HepG2 (cell line): ENCODE data around the gene TMPRSS11E.

Source experiments
- CBX5 ChIP-seq: sonication (generic); formaldehyde crosslinking; IDR thresholded peaks from 2 replicates; pipeline ENCODE4 v1.4.0; 2020; ENCODE audit warnings: missing genetic modification reagents, borderline replicate concordance
- CC2D1A ChIP-seq: sonication (generic); formaldehyde crosslinking; IDR thresholded peaks from 2 replicates; pipeline ENCODE4 v1.8.1; 2023; ENCODE audit warnings: mild to moderate bottlenecking, missing genetic modification reagents
- CCDC6 ChIP-seq: sonication (generic); formaldehyde crosslinking; IDR thresholded peaks from 2 replicates; pipeline ENCODE4 v1.8.1; 2022; ENCODE audit warnings: mild to moderate bottlenecking, missing genetic modification reagents, moderate library complexity
- DMAP1 ChIP-seq: IDR thresholded peaks from 2 replicates; pipeline ENCODE4 v1.6.1; 2016
- EZH2 ChIP-seq: conservative IDR thresholded peaks from 2 replicates; pipeline ENCODE4 v1.6.1; 2012; ENCODE audit warnings: mild to moderate bottlenecking, low read depth, low read length, moderate library complexity
- FOXJ3 ChIP-seq: sonication (generic); formaldehyde crosslinking; IDR thresholded peaks from 2 replicates; pipeline ENCODE4 v1.4.0; 2020; ENCODE audit warnings: missing genetic modification reagents, mild to moderate bottlenecking, borderline replicate concordance
- JDP2 ChIP-seq: sonication (generic); formaldehyde crosslinking; IDR thresholded peaks from 2 replicates; pipeline ENCODE4 v1.8.1; 2022; ENCODE audit warnings: missing genetic modification reagents, borderline replicate concordance
- JUN ChIP-seq: sonication (generic); formaldehyde crosslinking; IDR thresholded peaks from 2 replicates; pipeline ENCODE4 v1.4.0; 2020; ENCODE audit warnings: mild to moderate bottlenecking, missing genetic modification reagents
- SUZ12 ChIP-seq: fragments of 150-350 bp; IDR thresholded peaks from 2 replicates; pipeline ENCODE4 v1.6.1; 2014; ENCODE audit warnings: low read depth, low read length
- TOE1 ChIP-seq: sonication (generic); formaldehyde crosslinking; IDR thresholded peaks from 2 replicates; pipeline ENCODE4 v1.4.0; 2020; ENCODE audit warnings: mild to moderate bottlenecking, missing genetic modification reagents
- ZFX ChIP-seq: sonication (generic); formaldehyde crosslinking; IDR thresholded peaks from 2 replicates; pipeline ENCODE4 v1.4.0; 2020; ENCODE audit warnings: mild to moderate bottlenecking, low read depth, missing genetic modification reagents, moderate library complexity
- ZNF780A ChIP-seq: sonication (generic); formaldehyde crosslinking; IDR thresholded peaks from 2 replicates; pipeline ENCODE4 v1.8.0; 2022; ENCODE audit warnings: mild to moderate bottlenecking, missing genetic modification reagents, moderate library complexity
- TF ChIP-seq, protein P1 (sequence below): sonication (generic); formaldehyde crosslinking; IDR thresholded peaks from 2 replicates; pipeline ENCODE4 v1.4.0; 2020; ENCODE audit warnings: missing genetic modification reagents, borderline replicate concordance
- TF ChIP-seq, protein P2 (sequence below): IDR thresholded peaks from 2 replicates; pipeline ENCODE4 v1.6.1; 2016

DNA sequence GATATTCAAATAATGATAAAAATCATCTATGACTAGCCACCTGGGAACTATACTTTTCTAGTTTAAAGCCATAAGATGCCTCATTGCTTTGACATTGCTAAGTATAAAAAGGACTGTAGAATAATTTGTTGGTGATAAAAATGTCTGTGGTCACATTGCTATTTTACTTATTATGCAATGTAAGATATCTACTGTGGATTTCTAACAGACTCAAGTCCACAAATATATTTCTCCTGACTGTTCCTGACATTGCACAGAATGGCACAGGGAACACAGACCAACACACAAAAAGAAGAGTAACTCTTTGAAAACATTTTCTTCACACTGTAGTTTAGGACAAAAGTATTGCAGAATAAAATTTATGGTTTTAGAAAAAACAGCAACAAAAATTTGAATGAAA, 2.2 kb upstream of the TMPRSS11E start:
- TF ChIP-seq ZFX (CRISPR knock-in tag), result no peak
- TF ChIP-seq CCDC6 (CRISPR knock-in tag), result no peak
- no peak for TF ChIP-seq CC2D1A (CRISPR knock-in tag)
- TF ChIP-seq FOXJ3 (CRISPR knock-in tag), result no peak
- no peak for TF ChIP-seq SUZ12
- TF ChIP-seq TOE1 (CRISPR knock-in tag), result no peak
- no peak for TF ChIP-seq CBX5
- TF ChIP-seq ZNF780A, result no peak
- no peak for TF ChIP-seq JUN
- TF ChIP-seq, protein P1, sequence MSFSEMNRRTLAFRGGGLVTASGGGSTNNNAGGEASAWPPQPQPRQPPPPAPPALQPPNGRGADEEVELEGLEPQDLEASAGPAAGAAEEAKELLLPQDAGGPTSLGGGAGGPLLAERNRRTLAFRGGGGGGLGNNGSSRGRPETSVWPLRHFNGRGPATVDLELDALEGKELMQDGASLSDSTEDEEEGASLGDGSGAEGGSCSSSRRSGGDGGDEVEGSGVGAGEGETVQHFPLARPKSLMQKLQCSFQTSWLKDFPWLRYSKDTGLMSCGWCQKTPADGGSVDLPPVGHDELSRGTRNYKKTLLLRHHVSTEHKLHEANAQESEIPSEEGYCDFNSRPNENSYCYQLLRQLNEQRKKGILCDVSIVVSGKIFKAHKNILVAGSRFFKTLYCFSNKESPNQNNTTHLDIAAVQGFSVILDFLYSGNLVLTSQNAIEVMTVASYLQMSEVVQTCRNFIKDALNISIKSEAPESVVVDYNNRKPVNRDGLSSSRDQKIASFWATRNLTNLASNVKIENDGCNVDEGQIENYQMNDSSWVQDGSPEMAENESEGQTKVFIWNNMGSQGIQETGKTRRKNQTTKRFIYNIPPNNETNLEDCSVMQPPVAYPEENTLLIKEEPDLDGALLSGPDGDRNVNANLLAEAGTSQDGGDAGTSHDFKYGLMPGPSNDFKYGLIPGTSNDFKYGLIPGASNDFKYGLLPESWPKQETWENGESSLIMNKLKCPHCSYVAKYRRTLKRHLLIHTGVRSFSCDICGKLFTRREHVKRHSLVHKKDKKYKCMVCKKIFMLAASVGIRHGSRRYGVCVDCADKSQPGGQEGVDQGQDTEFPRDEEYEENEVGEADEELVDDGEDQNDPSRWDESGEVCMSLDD (CRISPR knock-in tag), result no peak
- TF ChIP-seq JDP2 (CRISPR knock-in tag), result no peak
- TF ChIP-seq, protein P2, sequence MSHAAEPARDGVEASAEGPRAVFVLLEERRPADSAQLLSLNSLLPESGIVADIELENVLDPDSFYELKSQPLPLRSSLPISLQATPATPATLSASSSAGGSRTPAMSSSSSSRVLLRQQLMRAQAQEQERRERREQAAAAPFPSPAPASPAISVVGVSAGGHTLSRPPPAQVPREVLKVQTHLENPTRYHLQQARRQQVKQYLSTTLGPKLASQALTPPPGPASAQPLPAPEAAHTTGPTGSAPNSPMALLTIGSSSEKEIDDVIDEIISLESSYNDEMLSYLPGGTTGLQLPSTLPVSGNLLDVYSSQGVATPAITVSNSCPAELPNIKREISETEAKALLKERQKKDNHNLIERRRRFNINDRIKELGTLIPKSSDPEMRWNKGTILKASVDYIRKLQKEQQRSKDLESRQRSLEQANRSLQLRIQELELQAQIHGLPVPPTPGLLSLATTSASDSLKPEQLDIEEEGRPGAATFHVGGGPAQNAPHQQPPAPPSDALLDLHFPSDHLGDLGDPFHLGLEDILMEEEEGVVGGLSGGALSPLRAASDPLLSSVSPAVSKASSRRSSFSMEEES (CRISPR knock-in tag), result no peak
- no peak for TF ChIP-seq DMAP1 (CRISPR knock-in tag)
- TF ChIP-seq EZH2, result no peak
